ENCODE measurements around the gene NDUFS3.

DNA sequence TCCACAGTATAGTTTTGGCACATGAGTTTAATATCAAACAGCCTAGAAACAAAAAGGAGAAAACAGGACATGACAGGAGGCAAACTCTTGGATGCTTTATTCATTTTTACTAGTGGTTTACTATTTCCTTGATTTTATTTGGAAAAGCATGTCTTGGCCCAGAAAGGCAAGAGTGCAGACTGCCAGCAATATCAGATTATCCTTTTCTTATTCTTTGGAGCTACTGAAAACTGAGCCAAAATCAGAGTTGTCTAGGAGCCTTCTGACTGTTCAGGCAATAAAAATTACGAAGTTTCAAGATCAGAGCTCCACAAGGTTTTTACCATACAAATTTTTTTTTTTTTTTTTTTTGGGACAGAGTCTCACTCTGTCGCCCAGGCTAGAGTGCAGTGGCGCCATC is 42.0 kb upstream of the NDUFS3 start:
- no peak for TF ChIP-seq POLR2A (IDR thresholded peaks at IDR 0.05)
- TF ChIP-seq, protein P1, sequence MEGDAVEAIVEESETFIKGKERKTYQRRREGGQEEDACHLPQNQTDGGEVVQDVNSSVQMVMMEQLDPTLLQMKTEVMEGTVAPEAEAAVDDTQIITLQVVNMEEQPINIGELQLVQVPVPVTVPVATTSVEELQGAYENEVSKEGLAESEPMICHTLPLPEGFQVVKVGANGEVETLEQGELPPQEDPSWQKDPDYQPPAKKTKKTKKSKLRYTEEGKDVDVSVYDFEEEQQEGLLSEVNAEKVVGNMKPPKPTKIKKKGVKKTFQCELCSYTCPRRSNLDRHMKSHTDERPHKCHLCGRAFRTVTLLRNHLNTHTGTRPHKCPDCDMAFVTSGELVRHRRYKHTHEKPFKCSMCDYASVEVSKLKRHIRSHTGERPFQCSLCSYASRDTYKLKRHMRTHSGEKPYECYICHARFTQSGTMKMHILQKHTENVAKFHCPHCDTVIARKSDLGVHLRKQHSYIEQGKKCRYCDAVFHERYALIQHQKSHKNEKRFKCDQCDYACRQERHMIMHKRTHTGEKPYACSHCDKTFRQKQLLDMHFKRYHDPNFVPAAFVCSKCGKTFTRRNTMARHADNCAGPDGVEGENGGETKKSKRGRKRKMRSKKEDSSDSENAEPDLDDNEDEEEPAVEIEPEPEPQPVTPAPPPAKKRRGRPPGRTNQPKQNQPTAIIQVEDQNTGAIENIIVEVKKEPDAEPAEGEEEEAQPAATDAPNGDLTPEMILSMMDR (IDR thresholded peaks at IDR 0.05), result no peak
